Activated CD4-positive, alpha-beta memory T cell treated with anti-CD3 and anti-CD28 coated beads, Interleukin-2, amount 10 ng/mL, durations not matched to agents 7 days and 5 days (primary cell): ENCODE results near the gene FCHO1. TPM values are rescaled to one million over a fixed set of nuclear protein-coding genes. Genes with fewer than 3 reads are reported as not detected.

Source experiments
- CTCF ChIA-PET: fragments of 350-600 bp; sonication (Branson Sonifier 250); formaldehyde crosslinking; loops from one replicate; lab custom pipeline; 2021; ENCODE audit warnings: antibody characterized with exemption, inconsistent platforms; lab: Charles Lee
- POLR2A ChIA-PET: fragments of 350-600 bp; sonication (Branson Sonifier 250); formaldehyde crosslinking; loops from one replicate; lab custom pipeline; 2021; ENCODE audit warnings: antibody characterized with exemption; lab: Charles Lee
- DNase-seq: peaks from one replicate; pipeline ENCODE4 v3.0.0-alpha.2; 2020
- H3K27ac Mint-ChIP-seq: one replicate; pipeline ENCODE4 v1.8.0; 2021; ENCODE audit warnings: mild to moderate bottlenecking, mixed read lengths
- H3K27me3 Mint-ChIP-seq: one replicate; pipeline ENCODE4 v1.8.0; 2021; ENCODE audit warnings: mixed read lengths
- H3K36me3 Mint-ChIP-seq: one replicate; pipeline ENCODE4 v1.8.0; 2021; ENCODE audit warnings: low read depth, mixed read lengths
- H3K4me1 Mint-ChIP-seq: one replicate; pipeline ENCODE4 v1.8.0; 2021; ENCODE audit warnings: mixed read lengths
- H3K4me3 Mint-ChIP-seq: one replicate; pipeline ENCODE4 v1.8.0; 2021; ENCODE audit warnings: mild to moderate bottlenecking, mixed read lengths
- H3K9me3 Mint-ChIP-seq: one replicate; pipeline ENCODE4 v1.8.0; 2021; ENCODE audit warnings: mixed read lengths
- total RNA-seq, 2 experiments: library from RNA; stranded (reverse); gene quantifications; one replicate each; pipeline ENCODE4 v1.2.3, GENCODE V29; 2021

Gene FCHO1
- total RNA-seq, 2 experiments from 2014 or later: 64.8 to 76.7 TPM

DNA sequence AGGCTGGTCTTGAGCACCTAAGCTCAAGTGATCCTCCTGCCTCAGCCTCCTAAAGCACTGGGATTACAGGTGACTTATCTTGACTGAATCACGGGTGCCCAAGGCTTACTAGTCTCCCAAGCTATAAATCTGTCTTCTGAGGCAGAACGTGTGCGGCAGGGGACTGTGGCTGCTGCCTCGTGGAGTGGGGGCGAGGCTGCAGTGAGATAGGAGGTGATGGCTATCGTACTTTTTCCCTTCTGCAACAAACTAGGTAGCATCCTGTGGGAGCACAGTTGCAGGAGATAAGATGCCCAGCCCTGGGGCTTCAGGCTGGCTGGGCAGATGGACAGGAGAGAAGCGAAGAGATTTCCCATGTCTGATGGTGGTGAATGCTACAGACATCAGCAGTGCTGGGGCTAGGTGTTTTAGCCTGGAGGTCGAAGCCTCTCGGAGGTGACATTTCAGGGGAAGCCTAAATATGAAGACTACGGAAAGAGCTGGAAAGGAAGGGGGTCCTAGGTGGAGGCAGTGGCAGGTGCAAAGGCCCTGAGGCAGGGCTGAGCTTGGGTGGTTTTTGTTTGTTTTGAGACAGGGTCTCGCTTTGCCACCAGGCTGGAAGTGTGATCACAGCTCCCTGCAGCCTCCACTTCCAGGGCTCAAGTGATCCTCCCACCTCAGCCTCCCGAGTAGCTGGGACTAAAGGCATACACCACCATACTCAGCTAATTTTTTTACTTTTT is 51.0 kb downstream of the FCHO1 start:
- Mint-ChIP-seq H3K27me3 (peaks cover 3% of the 10 kb centered on the region), H3K36me3 (no peaks in the 10 kb centered on the region), H3K4me3 (no peak overlapping the region), H3K4me1 (peaks cover 51% of the 10 kb centered on the region), H3K9me3 (no peaks in the 10 kb centered on the region), H3K27ac (peak overlapping the region; percentile 68)
- DNase-seq: no peak
- ChIA-PET POLR2A (interaction anchor here (1.0 to 3.5 kb wide), 11 partner anchors 11 to 199 kb away, joined by 3 to 32 read pairs (median 4); partner anchors contain the start of genes FCHO1, JAK3 and RPL18A), CTCF (interaction anchor here (1.1 to 2.3 kb wide), 6 partner anchors 11 to 130 kb away, joined by 3 to 16 read pairs (median 8); partner anchors contain the start of genes CCDC124, JAK3 and RPL18A)

DNA sequence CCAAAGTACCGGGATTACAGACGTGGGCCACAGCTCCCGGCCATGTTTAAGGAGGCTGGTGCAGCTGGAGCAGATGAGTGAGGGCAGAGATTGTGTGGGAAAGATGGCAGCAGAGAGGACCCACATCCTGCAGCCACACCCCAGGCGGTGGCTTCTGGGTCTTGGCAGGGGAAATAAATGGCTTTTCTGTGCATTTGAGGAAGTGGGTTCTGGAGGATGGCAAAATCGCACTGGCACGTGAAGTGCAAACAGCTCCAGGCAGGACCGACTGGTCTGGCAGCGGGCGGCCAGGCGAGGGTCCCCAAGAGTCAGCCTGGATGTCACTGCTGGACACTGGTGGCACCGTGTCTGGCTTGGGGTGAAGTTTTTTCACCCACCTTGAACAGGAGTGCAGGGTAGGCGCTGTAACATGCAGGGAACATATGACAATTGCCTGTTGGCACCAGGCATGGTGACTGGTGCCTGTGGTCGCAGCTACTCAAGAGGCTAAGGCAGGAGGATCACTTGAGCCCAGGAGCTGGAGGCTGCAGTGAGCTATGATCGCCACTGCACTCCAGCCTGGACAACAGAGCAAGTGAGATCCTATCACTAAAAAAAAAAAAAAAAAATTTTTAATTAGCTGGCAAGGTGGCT is 52.1 kb downstream of the FCHO1 start:
- ChIA-PET POLR2A (interaction anchor here (0.9 to 3.5 kb wide), 18 partner anchors 9 to 198 kb away, joined by 3 to 32 read pairs (median 3); partner anchors contain the start of genes JAK3 and RPL18A), CTCF (interaction anchor here (0.6 to 2.3 kb wide), 8 partner anchors 9 to 55 kb away, joined by 3 to 16 read pairs (median 7); partner anchors contain the start of genes B3GNT3, JAK3 and RPL18A)
- Mint-ChIP-seq H3K36me3 (no peaks in the 10 kb centered on the region), H3K4me3 (peak overlapping the region; percentile 49), H3K27ac (peak overlapping the region; percentile 97), H3K4me1 (peaks cover 49% of the 10 kb centered on the region), H3K27me3 (peaks cover 8% of the 10 kb centered on the region), H3K9me3 (no peaks in the 10 kb centered on the region)
- DNase-seq: peak; percentile 78

DNA sequence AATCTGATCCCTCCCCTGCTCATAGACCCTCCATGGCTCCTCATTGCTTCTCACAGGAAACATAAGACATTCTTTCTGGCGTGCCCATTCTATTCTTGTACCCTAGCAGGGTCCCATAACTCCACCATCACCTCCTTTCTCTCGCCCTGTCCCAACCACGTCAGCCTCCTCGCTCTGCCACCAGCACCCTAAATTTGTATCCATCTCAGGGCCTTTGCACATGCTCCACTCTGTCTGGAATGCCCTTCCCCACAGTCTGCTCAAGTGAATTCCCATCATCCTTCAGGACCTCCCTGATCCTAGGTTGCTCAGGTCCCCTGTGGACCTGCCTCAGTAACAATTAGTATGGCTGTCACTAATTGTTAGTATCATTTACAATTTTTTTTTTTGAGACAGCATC is 54.1 kb downstream of the FCHO1 start:
- no peak for DNase-seq
- POLR2A ChIA-PET: interaction anchor here (1.2 to 3.5 kb wide), 3 partner anchors 8 to 41 kb away, joined by 3 to 32 read pairs (median 4); partner anchors contain the start of gene JAK3
- H3K9me3 Mint-ChIP-seq: no peaks in the 10 kb centered on the region
- peaks cover 11% of the 10 kb centered on the region for H3K27me3 Mint-ChIP-seq
- peaks cover 49% of the 10 kb centered on the region for H3K4me1 Mint-ChIP-seq
- no peaks in the 10 kb centered on the region for H3K36me3 Mint-ChIP-seq
- CTCF ChIA-PET: no interaction called here
- H3K27ac Mint-ChIP-seq: no peak overlapping the region
- H3K4me3 Mint-ChIP-seq: no peak overlapping the region

DNA sequence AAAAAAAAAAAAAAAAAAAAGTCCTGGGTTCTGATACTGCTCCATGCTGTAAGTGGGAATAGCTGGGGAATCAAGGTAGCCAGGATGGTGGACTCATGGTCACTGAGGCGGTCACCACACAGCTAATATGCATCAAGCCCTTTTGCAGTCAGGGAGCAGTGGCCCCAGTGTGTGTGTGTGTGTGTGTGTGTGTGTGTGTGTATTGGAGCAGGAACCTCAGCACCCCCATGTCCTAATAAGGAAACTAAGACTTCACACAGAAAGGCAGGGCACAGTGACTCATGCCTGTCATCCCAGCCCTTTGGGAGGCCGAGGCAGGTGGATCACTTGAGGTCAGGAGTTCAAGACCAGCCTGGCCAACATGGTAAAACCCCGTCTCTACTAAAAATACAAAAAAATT is 55.7 kb downstream of the FCHO1 start:
- POLR2A ChIA-PET: interaction anchor here (1.6 kb wide), 1 partner anchor 20 kb away, joined by 4 read pairs; no protein-coding TSS in a partner anchor
- Mint-ChIP-seq H3K27me3 (peaks cover 11% of the 10 kb centered on the region), H3K27ac (no peak overlapping the region), H3K9me3 (no peaks in the 10 kb centered on the region), H3K36me3 (no peaks in the 10 kb centered on the region), H3K4me1 (peaks cover 49% of the 10 kb centered on the region), H3K4me3 (no peak overlapping the region)
- CTCF ChIA-PET: interaction anchor here (0.6 to 1.0 kb wide), 2 partner anchors 15 to 25 kb away, joined by 3 to 4 read pairs; no protein-coding TSS in a partner anchor
- peak; percentile 35 for DNase-seq

DNA sequence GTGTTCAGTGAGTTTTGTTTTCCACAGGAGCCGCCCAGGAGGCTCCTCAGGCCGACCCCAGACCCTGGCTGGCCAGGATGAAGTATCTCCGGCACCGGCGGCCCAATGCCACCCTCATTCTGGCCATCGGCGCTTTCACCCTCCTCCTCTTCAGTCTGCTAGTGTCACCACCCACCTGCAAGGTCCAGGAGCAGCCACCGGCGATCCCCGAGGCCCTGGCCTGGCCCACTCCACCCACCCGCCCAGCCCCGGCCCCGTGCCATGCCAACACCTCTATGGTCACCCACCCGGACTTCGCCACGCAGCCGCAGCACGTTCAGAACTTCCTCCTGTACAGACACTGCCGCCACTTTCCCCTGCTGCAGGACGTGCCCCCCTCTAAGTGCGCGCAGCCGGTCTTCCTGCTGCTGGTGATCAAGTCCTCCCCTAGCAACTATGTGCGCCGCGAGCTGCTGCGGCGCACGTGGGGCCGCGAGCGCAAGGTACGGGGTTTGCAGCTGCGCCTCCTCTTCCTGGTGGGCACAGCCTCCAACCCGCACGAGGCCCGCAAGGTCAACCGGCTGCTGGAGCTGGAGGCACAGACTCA is 56.5 kb downstream of the FCHO1 start:
- Mint-ChIP-seq H3K4me3 (no peak overlapping the region), H3K4me1 (peaks cover 42% of the 10 kb centered on the region), H3K27ac (no peak overlapping the region), H3K9me3 (no peaks in the 10 kb centered on the region), H3K36me3 (no peaks in the 10 kb centered on the region), H3K27me3 (peaks cover 11% of the 10 kb centered on the region)
- ChIA-PET CTCF (interaction anchor here (1.4 kb wide), 1 partner anchor 43 kb away, joined by 4 read pairs; no protein-coding TSS in a partner anchor), POLR2A (interaction anchor here (1.6 kb wide), 1 partner anchor 19 kb away, joined by 4 read pairs; no protein-coding TSS in a partner anchor)
- DNase-seq: peak; percentile 21

DNA sequence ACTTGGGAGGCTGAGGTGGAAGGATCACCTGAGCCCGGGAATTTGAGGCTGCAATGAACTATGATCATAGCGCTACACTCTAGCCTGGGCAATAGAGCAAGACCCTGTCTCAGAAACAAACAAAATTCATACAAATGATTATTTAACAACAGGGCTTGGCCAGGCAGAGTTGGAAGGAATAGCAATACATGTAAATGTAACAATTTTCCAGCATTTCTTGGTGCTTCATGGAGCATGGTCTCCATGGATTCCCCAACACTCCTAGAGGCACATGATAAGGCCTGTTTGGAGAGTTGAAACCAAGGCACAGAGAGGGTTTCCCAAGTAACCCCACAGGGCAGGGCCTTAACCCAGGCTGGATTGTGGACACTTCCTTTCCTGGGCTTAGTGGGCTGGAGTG is 59.8 kb downstream of the FCHO1 start:
- POLR2A ChIA-PET: no interaction called here
- H3K27me3 Mint-ChIP-seq: peaks cover 11% of the 10 kb centered on the region
- H3K27ac Mint-ChIP-seq: no peak overlapping the region
- peaks cover 18% of the 10 kb centered on the region for H3K4me1 Mint-ChIP-seq
- H3K36me3 Mint-ChIP-seq: no peaks in the 10 kb centered on the region
- H3K4me3 Mint-ChIP-seq: no peak overlapping the region
- CTCF ChIA-PET: no interaction called here
- DNase-seq: no peak
- H3K9me3 Mint-ChIP-seq: no peaks in the 10 kb centered on the region

DNA sequence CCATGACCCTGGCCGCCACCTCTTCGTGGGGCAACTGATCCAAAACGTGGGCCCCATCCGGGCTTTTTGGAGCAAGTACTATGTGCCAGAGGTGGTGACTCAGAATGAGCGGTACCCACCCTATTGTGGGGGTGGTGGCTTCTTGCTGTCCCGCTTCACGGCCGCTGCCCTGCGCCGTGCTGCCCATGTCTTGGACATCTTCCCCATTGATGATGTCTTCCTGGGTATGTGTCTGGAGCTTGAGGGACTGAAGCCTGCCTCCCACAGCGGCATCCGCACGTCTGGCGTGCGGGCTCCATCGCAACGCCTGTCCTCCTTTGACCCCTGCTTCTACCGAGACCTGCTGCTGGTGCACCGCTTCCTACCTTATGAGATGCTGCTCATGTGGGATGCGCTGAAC is 60.4 kb downstream of the FCHO1 start:
- peaks cover 6% of the 10 kb centered on the region for H3K36me3 Mint-ChIP-seq
- no peak for DNase-seq
- no peaks in the 10 kb centered on the region for H3K9me3 Mint-ChIP-seq
- no peak overlapping the region for H3K27ac Mint-ChIP-seq
- H3K4me3 Mint-ChIP-seq: no peak overlapping the region
- ChIA-PET POLR2A (no interaction called here), CTCF (interaction anchor here (0.8 to 2.1 kb wide), 2 partner anchors 8 to 48 kb away, joined by 3 to 9 read pairs; partner anchors contain the start of gene RPL18A)
- H3K4me1 Mint-ChIP-seq: peaks cover 16% of the 10 kb centered on the region
- peaks cover 11% of the 10 kb centered on the region for H3K27me3 Mint-ChIP-seq

DNA sequence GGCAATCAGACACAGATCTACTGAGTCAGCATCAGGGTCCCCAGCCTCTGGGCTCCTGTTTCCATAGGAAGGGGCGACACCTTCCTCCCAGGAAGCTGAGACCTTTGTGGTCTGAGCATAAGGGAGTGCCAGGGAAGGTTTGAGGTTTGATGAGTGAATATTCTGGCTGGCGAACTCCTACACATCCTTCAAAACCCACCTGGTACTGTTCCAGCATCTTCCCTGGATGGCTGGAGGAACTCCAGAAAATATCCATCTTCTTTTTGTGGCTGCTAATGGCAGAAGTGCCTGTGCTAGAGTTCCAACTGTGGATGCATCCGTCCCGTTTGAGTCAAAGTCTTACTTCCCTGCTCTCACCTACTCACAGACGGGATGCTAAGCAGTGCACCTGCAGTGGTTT is 60.8 kb downstream of the FCHO1 start:
- ChIA-PET CTCF (interaction anchor here (0.8 to 2.1 kb wide), 3 partner anchors 8 to 47 kb away, joined by 3 to 9 read pairs (median 3); partner anchors contain the start of gene RPL18A), POLR2A (interaction anchor here (1.0 to 1.6 kb wide), 2 partner anchors 9 to 13 kb away, joined by 3 to 4 read pairs; no protein-coding TSS in a partner anchor)
- H3K4me3 Mint-ChIP-seq: no peak overlapping the region
- no peak for DNase-seq
- no peak overlapping the region for H3K27ac Mint-ChIP-seq
- H3K36me3 Mint-ChIP-seq: peaks cover 6% of the 10 kb centered on the region
- H3K9me3 Mint-ChIP-seq: no peaks in the 10 kb centered on the region
- peaks cover 10% of the 10 kb centered on the region for H3K27me3 Mint-ChIP-seq
- peaks cover 15% of the 10 kb centered on the region for H3K4me1 Mint-ChIP-seq

DNA sequence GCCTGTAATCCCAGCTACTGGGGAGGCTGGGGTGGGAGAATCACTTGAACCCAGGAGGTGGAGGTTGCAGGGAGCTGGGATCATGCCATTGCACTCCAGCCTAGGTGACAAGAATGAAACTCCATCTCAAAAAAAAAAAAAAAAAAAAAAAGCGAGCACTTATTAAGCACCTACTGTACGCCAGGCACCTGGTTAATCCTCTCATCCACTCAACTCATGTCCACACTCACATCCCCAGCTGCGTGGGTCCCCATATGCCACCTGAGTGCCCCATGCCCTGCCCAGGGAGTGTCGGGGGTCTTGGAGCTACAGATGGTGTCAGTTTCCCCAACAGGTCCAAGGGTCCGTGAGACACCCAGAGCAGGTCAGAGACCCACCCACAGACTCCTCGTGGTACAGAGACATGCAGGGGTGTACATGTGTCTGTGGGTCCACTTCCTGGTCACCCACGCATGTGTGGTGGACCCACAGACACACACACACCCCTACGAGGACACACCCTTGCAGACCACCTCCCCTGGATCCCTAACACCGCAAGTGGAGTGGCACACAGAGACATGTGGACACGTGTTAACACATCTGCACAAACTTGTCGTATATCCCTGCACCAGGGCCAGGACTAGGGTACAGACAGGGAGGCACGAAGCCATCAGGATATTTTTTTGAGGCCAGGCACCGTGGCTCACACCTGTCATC is 66.5 kb downstream of the FCHO1 start:
- no peak for DNase-seq
- Mint-ChIP-seq H3K27ac (no peak overlapping the region), H3K36me3 (peaks cover 6% of the 10 kb centered on the region), H3K4me1 (peaks cover 5% of the 10 kb centered on the region), H3K9me3 (no peaks in the 10 kb centered on the region), H3K27me3 (no peaks in the 10 kb centered on the region), H3K4me3 (no peak overlapping the region)
- ChIA-PET POLR2A (interaction anchor here (1.5 kb wide), 1 partner anchor 30 kb away, joined by 4 read pairs; the partner anchor contains the start of gene JAK3), CTCF (interaction anchor here (1.3 kb wide), 1 partner anchor 26 kb away, joined by 3 read pairs; no protein-coding TSS in a partner anchor)

DNA sequence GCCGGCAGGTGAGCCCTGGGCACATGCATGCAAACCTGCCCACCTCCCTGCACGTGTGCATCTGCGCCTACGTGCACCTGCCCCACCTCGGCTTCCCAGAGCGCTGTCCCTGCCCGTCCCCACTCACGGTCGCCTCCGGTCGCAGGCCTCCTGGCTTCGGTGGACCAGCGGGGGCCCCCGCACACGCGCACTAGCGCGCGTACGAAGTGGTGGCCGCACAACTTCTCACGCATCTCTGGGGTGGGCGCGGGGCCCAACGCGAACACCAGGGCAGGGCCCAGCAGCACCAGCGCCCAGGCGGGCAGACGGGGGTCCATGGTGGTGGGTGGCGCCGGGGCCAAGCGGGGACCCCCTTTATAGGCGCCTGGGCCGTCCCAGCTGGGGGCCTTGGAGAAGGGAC is 69.9 kb downstream of the FCHO1 start, which contains the start of gene INSL3:
INSL3 (minus strand) TSS at position 330 of the 400 bp plus-strand sequence; CDS start at position 317, 13 bp downstream.
- H3K36me3 Mint-ChIP-seq: peaks cover 15% of the 10 kb centered on the region
- POLR2A ChIA-PET: interaction anchor here (1.0 kb wide), 1 partner anchor 18 kb away, joined by 4 read pairs; no protein-coding TSS in a partner anchor
- H3K9me3 Mint-ChIP-seq: no peaks in the 10 kb centered on the region
- peaks cover 3% of the 10 kb centered on the region for H3K4me1 Mint-ChIP-seq
- CTCF ChIA-PET: interaction anchor here (0.7 to 1.0 kb wide), 2 partner anchors 117 to 1828 kb away, joined by 3 read pairs; no protein-coding TSS in a partner anchor
- DNase-seq: no peak
- no peak within 1 kb of the TSS for H3K27ac Mint-ChIP-seq
- H3K27me3 Mint-ChIP-seq: no peaks in the 10 kb centered on the region
- H3K4me3 Mint-ChIP-seq: no peak within 1 kb of the TSS

DNA sequence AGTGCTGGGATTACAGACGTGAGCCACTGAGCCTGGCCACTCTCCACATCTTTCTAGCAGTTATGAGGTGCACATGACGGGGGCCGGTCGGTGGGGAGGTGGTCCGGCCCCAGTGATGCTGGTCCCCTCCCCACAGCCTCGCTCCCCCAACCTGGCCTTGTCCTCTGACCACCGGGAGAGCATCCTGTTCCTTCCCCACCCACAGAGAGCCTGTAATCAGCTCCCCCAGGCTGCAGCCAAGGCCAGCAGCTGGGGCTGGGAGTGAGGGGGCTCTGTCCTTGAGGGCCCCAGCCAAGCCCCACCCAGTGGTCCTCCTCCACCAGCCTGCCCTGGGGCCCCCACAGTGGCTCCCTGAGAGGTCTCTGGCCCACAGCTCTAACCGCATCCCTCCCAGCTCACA is 73.1 kb downstream of the FCHO1 start:
- Mint-ChIP-seq H3K36me3 (peaks cover 26% of the 10 kb centered on the region), H3K4me3 (no peak overlapping the region), H3K27ac (peak overlapping the region; percentile 26), H3K4me1 (peaks cover 5% of the 10 kb centered on the region), H3K27me3 (no peaks in the 10 kb centered on the region), H3K9me3 (no peaks in the 10 kb centered on the region)
- CTCF ChIA-PET: interaction anchor here (0.9 kb wide), 1 partner anchor 35 kb away, joined by 3 read pairs; the partner anchor contains the start of gene RPL18A
- POLR2A ChIA-PET: interaction anchor here (1.4 to 1.6 kb wide), 4 partner anchors 11 to 35 kb away, joined by 4 to 5 read pairs (median 4); partner anchors contain the start of gene RPL18A
- no peak for DNase-seq
